Uterus (tissue), 2 donors: ENCODE results near the gene ARID1B.

Experiments used
- CTCF ChIP-seq, 4 experiments: fragments of 200-600 bp in 2 of 4; fragments of 450-650 bp in 2 of 4; sonication (generic) in 2 of 4; IDR thresholded peaks; one replicate each; pipeline ENCODE4 v1.5.1; 2016 to 2019; ENCODE audit warnings: antibody characterized with exemption in 4 of 4, mild to moderate bottlenecking in 2 of 4, moderate library complexity in 1 of 4
- POLR2A ChIP-seq, 2 donors: fragments of 450-650 bp; IDR thresholded peaks; one replicate each; pipeline ENCODE4 v1.6.1; 2016; ENCODE audit warnings: antibody characterized with exemption in 2 of 2, mild to moderate bottlenecking in 1 of 2, moderate library complexity in 1 of 2

GRCh38 chr6:157203312-157203744, 426.1 kb downstream of the ARID1B start:
- TF ChIP-seq CTCF (IDR thresholded peaks at IDR 0.05) (no peak), POLR2A (IDR thresholded peaks at IDR 0.05) (no peak)
